HG03103 (cell line): ENCODE results near the gene ADCYAP1.

Source experiments
- ATAC-seq: cut with Tn5 transposase; IDR thresholded peaks from one replicate; pipeline ENCODE4 v1.9.1; 2021; ENCODE audit warnings: low read depth; ENCODE audit not compliant: unreplicated experiment

The ADCYAP1 gene

DNA sequence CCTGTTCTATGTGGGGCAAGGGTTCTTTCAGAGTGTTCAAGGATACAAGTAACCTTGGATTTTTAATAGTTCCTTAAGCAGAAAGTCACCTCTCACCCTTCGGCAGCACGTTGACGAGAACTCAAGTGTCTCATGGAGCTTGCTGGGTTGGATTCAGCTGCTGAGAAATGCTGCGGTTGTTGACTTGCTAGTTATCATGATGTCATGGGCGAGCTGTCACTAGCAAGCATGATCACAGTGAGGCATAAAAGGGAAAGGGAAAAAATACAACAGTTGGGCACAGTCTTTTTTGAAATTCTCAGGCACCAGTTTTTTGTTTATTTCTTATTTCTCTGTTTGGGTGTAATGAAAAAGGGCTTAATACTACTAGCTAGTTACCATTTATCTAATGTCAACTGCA, 53.2 kb downstream of the ADCYAP1 start:
- ATAC-seq = no peak

DNA sequence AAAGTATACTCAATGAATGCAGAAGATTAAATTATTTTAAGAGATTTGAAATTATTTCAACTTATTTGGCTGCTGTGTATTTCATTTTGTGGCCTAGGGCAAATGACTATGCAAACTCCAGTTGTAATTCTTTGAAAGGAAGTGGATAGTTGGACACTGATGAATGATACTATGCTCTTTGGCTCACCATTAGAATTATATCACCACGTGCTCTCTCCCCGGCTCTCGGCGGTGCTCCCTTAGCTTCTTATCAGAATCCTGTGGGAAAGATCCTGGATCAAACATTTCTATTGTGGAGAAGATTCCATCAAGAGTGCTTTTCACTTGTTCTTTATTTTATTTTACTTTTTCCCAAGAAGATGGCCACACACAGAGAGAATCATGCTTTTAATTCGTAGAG, 55.2 kb downstream of the ADCYAP1 start:
- ATAC-seq = no peak
